GM19099 (cell line): ENCODE data around the gene HEBP2.

ENCODE experiments used
- POLR2A ChIP-seq: IDR thresholded peaks from 3 replicates; pipeline ENCODE4 v1.6.1; 2011; ENCODE audit warnings: low read depth; ENCODE audit not compliant: insufficient read length; ENCODE audit errors: extremely low read depth

The HEBP2 gene

DNA sequence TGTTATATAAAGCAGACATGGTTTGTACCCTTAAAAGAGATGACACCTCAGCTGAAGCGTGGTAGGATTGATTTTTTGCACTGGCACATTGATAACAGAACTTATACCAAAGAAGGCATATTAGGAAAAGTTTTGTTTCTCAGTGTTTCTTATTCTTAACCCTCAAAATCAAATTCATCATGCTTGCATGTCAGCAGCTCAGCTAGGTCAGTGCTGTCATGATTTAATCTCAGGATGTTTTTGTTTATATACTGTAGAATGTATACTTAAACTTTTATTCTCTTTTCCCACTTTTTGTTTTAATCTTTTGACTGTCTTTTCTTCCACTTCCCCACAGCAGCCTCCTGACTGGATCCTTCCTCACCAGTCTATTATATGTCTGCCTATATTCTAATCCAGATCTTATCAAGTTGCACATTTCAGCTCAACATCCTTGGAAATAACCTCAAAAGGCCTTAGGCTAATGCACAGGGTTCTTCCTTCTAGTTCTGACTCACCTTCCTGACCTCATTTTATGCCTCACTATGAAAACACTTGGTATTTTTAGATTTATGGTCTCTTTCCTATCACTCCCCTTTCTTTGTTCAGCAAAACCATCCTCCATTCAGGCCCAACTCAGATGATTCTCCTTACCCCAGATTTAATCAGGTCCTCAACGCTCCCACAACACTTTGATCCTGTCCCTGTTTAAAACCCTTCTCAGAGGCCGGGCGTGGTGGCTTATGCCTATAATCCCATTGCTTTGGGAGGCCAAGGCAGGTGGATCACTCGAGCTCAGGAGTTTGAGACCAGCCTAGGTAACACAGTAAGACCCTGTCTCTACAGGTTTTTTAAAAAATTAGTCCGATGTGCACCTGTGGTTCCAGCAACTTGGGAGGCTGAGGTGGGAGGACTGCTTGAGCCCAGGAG, 7.2 kb downstream of the HEBP2 start:
- no peak for TF ChIP-seq POLR2A

DNA sequence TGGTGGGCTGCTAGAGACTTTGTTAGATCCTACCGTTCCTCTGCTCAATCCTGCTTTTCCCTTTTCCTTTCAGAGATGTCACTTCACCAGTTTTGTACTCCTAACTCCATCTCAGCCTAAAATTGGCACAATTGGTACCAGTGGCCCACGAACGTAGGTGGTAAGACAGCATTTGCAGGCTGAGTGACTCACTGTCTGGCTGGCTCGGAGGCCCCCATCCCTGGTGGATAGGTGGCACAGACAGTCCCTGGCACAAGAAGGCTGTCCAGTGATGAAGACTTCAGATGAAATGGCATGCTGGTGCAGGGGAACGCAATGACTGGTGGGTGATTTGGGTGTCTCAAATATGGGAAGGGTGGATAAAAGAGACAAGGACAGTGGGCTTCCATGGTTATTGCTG, 11.1 kb downstream of the HEBP2 start:
- no peak for TF ChIP-seq POLR2A

DNA sequence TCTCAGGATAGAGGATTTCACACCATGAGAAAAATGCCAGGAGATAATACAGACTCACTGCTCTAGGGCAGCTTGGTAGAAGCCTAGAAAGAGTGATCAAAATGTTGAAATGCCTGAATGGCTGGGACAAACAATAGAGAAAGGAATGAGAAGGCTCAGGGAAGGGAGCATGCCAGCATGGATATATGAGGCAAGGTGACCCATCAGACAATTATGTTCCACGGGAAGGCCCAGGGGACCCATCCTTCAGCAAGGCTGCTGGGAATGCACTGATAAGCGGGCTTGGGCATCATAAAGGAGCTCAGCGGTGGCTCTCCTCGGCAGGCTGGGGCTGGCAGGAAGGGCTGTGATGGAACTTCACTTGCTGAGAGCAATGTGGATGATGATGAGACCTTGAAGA, 12.2 kb downstream of the HEBP2 start:
- no peak for TF ChIP-seq POLR2A

DNA sequence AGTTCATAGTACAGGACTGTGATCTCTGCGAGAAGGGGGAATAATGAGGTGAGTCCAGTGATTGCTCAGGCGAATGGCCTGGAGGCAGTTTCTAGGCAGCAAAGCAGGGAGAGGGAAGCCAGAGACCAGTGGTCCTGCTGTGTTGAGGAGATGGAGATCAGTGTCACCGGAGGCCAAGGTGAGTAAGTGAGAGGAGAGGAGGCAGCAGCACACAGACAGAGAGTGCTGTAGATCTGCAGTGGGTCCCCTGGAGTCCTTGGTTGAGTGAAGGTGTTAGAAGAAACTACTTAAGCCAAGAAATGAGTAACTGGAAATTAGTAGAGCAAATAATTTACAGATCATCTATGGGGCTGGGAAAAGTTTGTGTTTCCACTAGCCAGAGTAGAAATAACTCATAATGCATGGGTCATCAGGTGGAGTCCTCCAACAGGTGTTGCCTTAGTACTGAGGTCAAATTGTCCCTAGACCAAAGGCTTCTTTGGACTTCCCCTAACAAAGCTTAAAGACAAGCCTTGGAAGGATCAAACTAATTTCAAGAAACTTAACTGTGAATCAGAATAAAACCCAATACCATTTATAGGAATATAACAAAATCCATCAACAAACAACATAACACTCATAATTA, 13.6 kb downstream of the HEBP2 start:
- no peak for TF ChIP-seq POLR2A

DNA sequence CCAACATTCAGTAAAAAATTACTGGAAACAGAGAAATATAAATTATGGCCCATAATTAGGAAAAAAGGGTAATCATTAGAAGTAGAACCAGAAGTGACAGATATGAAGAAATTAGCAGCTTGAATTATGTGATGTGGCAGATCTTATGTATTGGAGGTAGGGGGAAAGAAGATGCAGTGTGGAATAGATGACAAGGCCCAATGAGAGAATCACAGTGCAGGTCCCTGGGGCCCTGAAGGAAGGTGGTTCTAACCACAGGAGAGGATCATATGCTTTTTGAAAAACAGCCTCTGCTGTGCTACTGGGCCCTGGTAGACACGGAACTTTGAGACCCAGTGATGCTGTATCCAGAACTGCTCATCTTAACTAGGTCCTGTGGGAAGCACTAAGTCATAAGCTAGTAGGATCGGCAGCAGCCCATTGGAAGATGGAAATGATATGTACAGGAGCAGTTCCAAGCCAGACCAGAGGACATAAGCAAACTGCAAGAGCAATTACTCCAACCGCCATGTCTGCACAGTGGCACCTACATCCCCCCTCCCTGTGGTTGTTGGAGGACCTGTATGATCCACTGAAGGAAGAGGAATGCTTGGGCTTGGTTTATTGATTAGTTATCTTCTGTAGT, 14.2 kb downstream of the HEBP2 start:
- TF ChIP-seq POLR2A: no peak

DNA sequence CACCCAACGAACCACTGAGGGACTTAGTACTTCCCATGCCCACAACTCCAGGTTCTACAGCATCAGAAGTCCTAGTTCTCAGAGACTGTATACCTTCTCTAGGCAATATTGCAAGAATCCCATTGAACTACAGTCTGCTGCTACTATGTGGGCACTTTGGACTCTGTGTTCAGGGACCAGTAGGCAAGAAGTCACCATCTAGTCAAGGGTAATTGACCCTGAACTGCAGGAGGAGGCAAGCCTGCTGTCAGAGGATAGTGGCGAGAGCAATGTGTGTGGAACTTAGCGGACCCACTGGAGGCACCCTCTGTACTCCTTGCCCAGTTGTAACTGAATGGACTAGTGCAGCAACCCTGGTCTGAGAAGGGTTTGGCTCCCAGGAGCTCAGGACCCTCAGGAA, 15.7 kb downstream of the HEBP2 start:
- no peak for TF ChIP-seq POLR2A

DNA sequence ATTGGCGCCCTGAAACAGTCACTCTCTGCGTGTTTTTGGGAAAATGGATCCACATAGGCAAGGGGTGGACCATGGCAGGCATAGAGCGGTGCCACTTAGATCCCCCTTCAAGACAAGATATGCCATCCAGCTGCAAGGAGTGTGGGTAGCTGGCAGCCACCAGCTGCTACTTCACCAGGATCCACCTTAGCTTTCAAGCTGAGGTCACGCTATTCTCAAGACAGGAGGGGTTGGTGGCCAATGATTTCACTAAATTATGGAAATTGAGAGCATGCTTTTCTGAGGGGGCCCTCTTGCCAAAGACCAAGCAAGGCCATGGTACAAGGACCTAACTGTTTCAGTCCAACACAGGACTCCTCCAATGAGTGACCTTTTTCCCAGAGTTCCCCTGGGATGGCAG, 16.3 kb downstream of the HEBP2 start:
- no peak for TF ChIP-seq POLR2A

DNA sequence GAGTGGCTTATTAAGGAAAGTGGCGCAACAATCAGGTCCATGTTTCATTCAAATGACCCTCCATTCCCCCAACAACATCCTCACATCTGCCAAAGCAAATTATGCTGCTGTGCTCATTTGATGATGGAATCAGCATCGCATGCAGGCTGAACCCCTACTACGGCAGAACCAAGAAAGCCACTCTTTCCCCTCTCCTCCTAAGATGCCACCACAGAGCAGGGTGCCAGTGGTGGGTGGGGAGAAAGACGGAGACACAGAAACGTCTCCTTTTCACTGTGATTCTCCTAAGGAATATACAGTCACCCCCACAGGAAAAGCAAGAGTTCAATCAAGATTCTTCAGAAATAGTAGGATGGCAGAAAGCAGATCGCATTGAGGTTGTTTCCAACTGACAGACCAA, 17.1 kb downstream of the HEBP2 start:
- no peak for TF ChIP-seq POLR2A

DNA sequence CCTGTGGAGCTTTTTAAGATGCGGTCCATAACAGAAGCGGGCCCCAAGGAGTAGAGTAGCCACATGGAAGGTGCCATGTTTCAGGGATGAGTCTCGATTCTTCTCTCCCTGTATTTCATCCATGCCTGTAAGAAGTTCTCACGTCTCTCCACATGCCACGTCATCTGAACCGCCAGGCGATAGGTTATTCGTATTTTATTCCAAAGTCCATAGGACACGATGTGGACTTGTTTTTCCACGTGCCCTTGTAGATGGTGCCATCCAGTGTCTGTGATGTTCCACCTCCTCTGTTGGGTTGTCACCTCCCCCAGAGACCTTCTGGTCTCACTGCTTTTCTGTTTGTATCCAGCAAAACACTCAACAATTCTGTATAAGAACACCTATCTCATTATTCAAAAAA, 17.6 kb downstream of the HEBP2 start:
- TF ChIP-seq POLR2A: no peak

DNA sequence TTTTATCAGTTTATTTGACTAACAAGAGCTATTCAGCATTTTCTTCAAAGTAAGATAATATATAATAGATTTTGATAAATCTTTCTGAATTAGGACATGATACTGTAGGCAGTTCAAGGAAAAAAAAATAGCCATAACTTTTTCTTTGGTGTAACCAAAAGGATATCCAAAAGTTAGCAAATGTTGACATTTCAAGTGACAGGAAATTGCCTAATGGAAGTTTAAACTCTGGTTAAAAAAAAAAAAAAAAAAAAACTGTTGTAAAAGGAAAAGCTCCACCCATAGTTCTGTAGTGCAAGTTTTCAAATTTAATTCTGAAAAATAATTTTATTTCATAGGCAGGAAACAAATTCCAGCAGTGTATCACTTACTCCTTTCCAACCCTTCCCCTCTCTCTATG, 18.8 kb downstream of the HEBP2 start:
- TF ChIP-seq POLR2A: no peak

DNA sequence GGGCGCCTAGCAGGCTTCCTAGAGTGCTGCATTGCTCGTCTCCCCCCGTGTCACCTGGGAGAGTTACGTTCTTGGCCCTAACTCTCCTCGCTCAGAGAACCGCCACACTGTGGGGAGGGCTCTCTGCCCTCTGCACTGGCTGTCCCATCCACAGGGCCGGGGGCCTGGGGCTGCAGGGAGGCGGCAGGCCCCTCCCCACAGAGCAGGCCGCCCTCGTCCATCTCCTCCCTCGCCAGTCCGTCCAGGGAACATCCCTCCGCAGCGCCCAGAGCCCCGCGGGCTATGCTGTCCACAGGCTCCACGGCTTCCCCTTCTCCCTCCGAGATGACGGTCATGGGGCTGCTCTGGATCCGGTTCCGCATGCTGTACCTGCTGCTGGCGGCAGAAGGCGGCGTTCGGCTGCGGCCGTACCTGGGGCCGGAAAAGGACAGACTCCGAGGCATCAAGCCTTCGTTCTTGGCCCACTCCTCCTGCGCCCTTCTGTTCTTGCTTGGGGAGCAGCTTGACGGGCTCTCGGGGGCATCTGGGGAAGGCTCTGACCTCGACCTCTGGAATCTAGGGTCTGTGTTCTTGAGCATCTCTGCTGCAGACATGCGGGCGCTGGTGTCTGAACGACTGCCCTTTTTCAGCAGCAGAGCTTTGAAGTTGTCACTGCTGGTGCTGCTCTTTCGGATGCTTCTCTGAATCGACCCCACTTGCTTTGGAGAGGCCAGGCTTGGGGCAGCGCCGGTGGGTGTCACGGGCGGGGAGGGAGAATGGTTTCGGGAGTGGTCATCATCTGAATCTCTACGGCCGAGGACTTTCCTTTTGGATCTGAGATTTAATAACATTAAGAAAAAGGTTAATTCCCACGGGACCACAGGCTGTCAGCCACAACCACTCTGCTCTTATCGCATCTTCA, 20.2 kb downstream of the HEBP2 start:
- TF ChIP-seq POLR2A: no peak

DNA sequence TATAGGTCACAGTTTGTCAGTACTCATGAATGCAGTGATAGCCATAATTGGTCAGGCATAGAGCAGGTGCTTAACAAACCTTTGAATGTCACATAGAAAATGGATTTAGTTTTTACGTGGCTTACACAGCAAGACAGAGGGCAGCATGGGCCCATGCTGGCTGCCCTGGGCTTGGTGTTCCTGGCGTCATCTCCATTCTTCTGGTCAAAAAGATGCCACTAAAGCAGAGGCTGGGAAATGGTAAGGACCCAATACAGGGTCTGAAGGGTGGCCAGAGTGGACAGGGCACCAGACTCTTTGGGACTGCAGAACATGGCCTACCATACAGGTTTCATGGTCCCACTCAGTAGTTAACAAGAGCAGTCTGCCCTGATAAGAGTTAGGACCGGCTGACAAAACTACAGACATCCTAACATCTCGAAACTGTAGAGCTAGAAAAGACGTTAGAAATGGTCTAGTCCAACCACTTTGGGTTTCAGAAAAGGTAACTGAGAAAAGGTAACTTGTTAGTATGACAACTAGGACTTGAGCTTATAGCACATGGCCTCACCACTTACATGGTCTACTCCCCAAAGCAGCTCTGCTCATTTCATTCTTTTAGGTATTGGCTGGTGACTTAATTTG, 22.6 kb downstream of the HEBP2 start:
- TF ChIP-seq POLR2A: no peak

DNA sequence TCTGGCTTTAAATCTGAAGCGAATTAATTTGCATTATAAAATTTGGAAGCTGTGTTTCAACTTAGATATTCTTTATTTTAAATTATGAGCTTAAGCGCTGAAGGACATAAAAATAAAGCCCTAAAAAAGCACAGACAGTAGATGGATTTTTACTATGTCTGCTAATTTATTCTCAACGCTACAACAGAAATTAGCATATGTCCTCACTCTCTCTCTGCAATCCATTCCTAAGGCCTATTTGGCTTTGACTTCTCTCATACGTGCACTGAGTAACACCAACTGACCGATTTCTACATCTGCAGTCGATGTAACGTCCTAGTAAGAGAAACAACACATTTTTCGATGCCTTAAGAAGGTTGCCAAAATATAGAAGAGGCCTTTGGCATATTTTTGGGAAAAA, 23.7 kb downstream of the HEBP2 start:
- TF ChIP-seq POLR2A: no peak

DNA sequence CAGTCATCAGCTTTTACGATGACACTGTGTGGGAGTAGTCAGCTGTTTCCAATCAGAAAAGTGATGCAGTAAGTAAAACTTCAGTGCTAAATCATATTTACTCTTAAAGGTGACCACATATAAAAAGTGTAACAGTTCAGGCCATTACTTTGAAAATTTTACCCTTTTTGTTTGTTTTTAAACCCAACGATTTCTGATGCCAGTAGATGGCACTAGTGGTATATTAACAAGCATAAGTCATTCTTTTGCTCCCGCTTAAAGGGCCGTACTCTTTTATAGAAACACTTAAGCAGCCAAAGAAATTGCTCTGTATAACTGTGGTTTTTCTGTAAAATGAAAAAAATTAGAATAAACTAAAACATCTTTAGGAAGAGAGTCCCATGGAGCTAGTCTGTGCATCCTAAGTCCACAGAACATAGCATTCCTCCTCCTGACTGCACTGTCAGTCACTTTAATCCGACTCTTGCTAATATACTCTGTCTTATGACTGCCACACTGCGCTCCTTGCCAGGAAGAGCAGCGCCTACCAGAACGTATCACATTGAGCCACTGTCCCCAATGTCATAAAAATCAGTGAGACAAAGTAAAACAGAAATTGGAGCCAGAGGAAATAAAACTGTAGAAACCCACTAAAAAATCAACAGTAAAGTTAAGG, 25.0 kb downstream of the HEBP2 start:
- TF ChIP-seq POLR2A: no peak
